Spleen (tissue), 7 donors: ENCODE data around the gene SETMAR.

Source experiments
- CTCF ChIP-seq, 11 experiments: fragments of 200-600 bp in 7 of 11; fragments of 450-650 bp in 4 of 11; sonication (generic) in 4 of 11; IDR thresholded peaks in 8 of 11; conservative IDR thresholded peaks in 3 of 11; 1 replicate in 7 of 11; 2 replicates in 4 of 11; pipeline versions ENCODE4 v1.4.0 to v1.8.0; 2016 to 2021; ENCODE audit warnings: antibody characterized with exemption in 11 of 11, inconsistent platforms in 4 of 11, mild to moderate bottlenecking in 1 of 11
- POLR2A ChIP-seq, 3 donors: fragments of 450-650 bp; IDR thresholded peaks; one replicate each; pipeline ENCODE4 v1.5.1; 2017; ENCODE audit warnings: antibody characterized with exemption in 3 of 3, mild to moderate bottlenecking in 1 of 3
- donor health status: DM: no; HTN: no; CAD: no; lungs with moderate emphysema.
- donor health status: DM: no; HTN: no; CAD: no.
- donor health status: DM: no; HTN: no; CAD: no.

- TF ChIP-seq CTCF (IDR thresholded peaks at IDR 0.05 in 8 of 11, conservative IDR thresholded peaks at IDR 0.05 in 3 of 11) (peak; percentile 77 to 94 (median 89)), POLR2A (IDR thresholded peaks at IDR 0.05) (no peak)
Observed at GRCh38 chr3:4290272-4290893, 12.8 kb upstream of the SETMAR start.
